NCI-H2029 (cell line): ENCODE results near the gene DPYD.

Experiments
- DNase-seq: peaks from one replicate; lab custom pipeline; 2025; lab: John Stamatoyannopoulos, UW

Gene DPYD

GRCh38 chr1:97200595-97200994, 720.2 kb downstream of the DPYD start:
- DNase-seq, result no peak

GRCh38 chr1:97196825-97197516, 723.9 kb downstream of the DPYD start:
- no peak for DNase-seq

GRCh38 chr1:97192872-97193572, 727.8 kb downstream of the DPYD start:
- no peak for DNase-seq

- no peak for DNase-seq
Observed at GRCh38 chr1:97190326-97190725, 730.5 kb downstream of the DPYD start.

- no peak for DNase-seq
Observed at GRCh38 chr1:97186381-97186780, 734.5 kb downstream of the DPYD start.

GRCh38 chr1:97174039-97174704, 746.7 kb downstream of the DPYD start:
- DNase-seq, result no peak

- no peak for DNase-seq
Observed at GRCh38 chr1:97170300-97170699, 750.5 kb downstream of the DPYD start.

GRCh38 chr1:97168056-97168455, 752.8 kb downstream of the DPYD start:
- no peak for DNase-seq

- no peak for DNase-seq
Observed at GRCh38 chr1:97167246-97167645, 753.6 kb downstream of the DPYD start.

GRCh38 chr1:97166626-97167025, 754.2 kb downstream of the DPYD start:
- no peak for DNase-seq

- no peak for DNase-seq
Observed at GRCh38 chr1:97164276-97164639, 756.6 kb downstream of the DPYD start.

- no peak for DNase-seq
Observed at GRCh38 chr1:97163591-97164275, 757.1 kb downstream of the DPYD start.

GRCh38 chr1:97160818-97161217, 760.0 kb downstream of the DPYD start:
- no peak for DNase-seq

- DNase-seq, result no peak
Observed at GRCh38 chr1:97159342-97159741, 761.5 kb downstream of the DPYD start.

- no peak for DNase-seq
Observed at GRCh38 chr1:97158691-97159096, 762.1 kb downstream of the DPYD start.

- no peak for DNase-seq
Observed at GRCh38 chr1:97157991-97158390, 762.8 kb downstream of the DPYD start.

- DNase-seq, result no peak
Observed at GRCh38 chr1:97151651-97152050, 769.2 kb downstream of the DPYD start.

GRCh38 chr1:97145321-97145956, 775.4 kb downstream of the DPYD start:
- DNase-seq, result no peak

GRCh38 chr1:97144527-97144926, 776.3 kb downstream of the DPYD start:
- no peak for DNase-seq

- DNase-seq, result no peak
Observed at GRCh38 chr1:97143236-97143882, 777.5 kb downstream of the DPYD start.

- no peak for DNase-seq
Observed at GRCh38 chr1:97140611-97141010, 780.2 kb downstream of the DPYD start.

- DNase-seq, result no peak
Observed at GRCh38 chr1:97139512-97139911, 781.3 kb downstream of the DPYD start.
